Measurements from ENCODE around the gene CHMP6. TPM values are rescaled to one million over a fixed set of nuclear protein-coding genes. Genes with fewer than 3 reads are reported as not detected.

CHMP6 gene
- total and polyA plus RNA-seq, 9 of the 15 experiments (the other 6 are each of a cell fraction or from before 2014, with no cell fraction given) = 0.25 to 30.4 (median 13.4) TPM

DNA sequence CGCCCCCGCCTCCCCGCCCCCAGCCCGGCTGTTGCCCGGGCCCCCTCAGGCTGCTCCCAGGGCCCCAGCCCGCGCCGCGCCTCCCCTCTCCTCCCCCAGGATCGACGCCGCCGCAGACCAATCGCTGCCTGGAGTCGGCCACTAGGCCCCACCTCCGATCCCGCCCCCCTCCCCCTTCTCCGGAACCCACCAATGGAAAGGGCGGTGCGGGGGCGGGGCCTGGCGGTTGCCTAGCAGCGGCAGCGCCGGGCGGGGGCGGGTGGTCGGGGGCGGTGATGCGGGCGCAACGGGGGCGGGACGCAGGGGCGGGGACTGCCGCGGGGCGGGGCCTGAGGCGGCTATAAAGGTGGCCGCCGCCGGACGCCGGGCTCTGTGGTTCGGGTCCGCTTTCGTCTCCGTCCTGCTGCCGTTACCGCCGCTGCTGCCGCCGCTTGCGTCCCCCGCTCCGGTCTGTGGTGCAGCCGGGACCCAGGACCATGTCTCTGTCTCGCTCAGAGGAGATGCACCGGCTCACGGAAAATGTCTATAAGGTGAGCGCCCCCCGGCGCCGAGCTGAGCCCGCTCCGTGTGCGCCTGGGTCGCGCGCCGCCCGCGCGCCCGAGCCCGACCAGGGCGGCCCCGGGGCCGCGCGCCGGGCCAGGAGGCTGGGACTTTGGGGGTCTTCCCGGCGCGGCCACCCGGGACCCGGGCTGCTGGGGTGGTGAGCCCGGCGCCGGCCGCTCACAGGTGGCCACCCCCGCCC is 43.3 kb downstream of the CHMP6 start, which contains the start of gene BAIAP2 (continued):
- TF ChIP-seq RBFOX2 (IDR thresholded peaks at IDR 0.05; ENCODE audit: low read depth, low read length) = peak; percentile 95
- TF ChIP-seq, protein P1, sequence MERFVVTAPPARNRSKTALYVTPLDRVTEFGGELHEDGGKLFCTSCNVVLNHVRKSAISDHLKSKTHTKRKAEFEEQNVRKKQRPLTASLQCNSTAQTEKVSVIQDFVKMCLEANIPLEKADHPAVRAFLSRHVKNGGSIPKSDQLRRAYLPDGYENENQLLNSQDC (CRISPR knock-in tag; IDR thresholded peaks at IDR 0.05) = 0 out of 2 replicates have a peak, but pooled peaks have one; percentile 64
- TF ChIP-seq NCOA2 (IDR thresholded peaks at IDR 0.05; ENCODE audit: partially characterized antibody in 2 of 2) = no peak
- TF ChIP-seq MAFF (IDR thresholded peaks at IDR 0.05; ENCODE audit: low read length) = no peak
- TF ChIP-seq, protein P2, sequence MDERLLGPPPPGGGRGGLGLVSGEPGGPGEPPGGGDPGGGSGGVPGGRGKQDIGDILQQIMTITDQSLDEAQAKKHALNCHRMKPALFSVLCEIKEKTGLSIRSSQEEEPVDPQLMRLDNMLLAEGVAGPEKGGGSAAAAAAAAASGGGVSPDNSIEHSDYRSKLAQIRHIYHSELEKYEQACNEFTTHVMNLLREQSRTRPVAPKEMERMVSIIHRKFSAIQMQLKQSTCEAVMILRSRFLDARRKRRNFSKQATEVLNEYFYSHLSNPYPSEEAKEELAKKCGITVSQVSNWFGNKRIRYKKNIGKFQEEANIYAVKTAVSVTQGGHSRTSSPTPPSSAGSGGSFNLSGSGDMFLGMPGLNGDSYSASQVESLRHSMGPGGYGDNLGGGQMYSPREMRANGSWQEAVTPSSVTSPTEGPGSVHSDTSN (CRISPR knock-in tag; IDR thresholded peaks at IDR 0.05; ENCODE audit: low read depth) = peak; percentile 83
- TF ChIP-seq, protein P2 (tag; conservative IDR thresholded peaks at IDR 0.05; ENCODE audit: low read depth) = peak; percentile 64
- TF ChIP-seq NELFE (IDR thresholded peaks at IDR 0.05; ENCODE audit: insufficient read depth, insufficient read length) = peak; percentile 88
- TF ChIP-seq, protein P3, sequence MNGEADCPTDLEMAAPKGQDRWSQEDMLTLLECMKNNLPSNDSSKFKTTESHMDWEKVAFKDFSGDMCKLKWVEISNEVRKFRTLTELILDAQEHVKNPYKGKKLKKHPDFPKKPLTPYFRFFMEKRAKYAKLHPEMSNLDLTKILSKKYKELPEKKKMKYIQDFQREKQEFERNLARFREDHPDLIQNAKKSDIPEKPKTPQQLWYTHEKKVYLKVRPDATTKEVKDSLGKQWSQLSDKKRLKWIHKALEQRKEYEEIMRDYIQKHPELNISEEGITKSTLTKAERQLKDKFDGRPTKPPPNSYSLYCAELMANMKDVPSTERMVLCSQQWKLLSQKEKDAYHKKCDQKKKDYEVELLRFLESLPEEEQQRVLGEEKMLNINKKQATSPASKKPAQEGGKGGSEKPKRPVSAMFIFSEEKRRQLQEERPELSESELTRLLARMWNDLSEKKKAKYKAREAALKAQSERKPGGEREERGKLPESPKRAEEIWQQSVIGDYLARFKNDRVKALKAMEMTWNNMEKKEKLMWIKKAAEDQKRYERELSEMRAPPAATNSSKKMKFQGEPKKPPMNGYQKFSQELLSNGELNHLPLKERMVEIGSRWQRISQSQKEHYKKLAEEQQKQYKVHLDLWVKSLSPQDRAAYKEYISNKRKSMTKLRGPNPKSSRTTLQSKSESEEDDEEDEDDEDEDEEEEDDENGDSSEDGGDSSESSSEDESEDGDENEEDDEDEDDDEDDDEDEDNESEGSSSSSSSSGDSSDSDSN (IDR thresholded peaks at IDR 0.05; ENCODE audit: borderline replicate concordance in 1 of 2, low read depth in 2 of 2, low read length in 2 of 2) = peak; percentile 28 to 43; a peak in 1 of 4 replicates
- peak; percentile 83 for TF ChIP-seq PML (IDR thresholded peaks at IDR 0.05; ENCODE audit: low read length)
- peak; percentile 74 for TF ChIP-seq ZNF263 (CRISPR knock-in tag; IDR thresholded peaks at IDR 0.05; ENCODE audit: borderline replicate concordance)
